COR-L47 (cell line): ENCODE results near the gene SDK2.

Experiments used
- DNase-seq: peaks from one replicate; lab custom pipeline; 2025; lab: John Stamatoyannopoulos, UW

SDK2 gene

GRCh38 chr17:73506470-73507435, 137.5 kb downstream of the SDK2 start:
- DNase-seq = peak; percentile 67

GRCh38 chr17:73503560-73503959, 140.7 kb downstream of the SDK2 start:
- DNase-seq = no peak

- no peak for DNase-seq
These were observed 143.7 kb downstream of the SDK2 start for GRCh38 chr17:73500414-73500999.

DNA sequence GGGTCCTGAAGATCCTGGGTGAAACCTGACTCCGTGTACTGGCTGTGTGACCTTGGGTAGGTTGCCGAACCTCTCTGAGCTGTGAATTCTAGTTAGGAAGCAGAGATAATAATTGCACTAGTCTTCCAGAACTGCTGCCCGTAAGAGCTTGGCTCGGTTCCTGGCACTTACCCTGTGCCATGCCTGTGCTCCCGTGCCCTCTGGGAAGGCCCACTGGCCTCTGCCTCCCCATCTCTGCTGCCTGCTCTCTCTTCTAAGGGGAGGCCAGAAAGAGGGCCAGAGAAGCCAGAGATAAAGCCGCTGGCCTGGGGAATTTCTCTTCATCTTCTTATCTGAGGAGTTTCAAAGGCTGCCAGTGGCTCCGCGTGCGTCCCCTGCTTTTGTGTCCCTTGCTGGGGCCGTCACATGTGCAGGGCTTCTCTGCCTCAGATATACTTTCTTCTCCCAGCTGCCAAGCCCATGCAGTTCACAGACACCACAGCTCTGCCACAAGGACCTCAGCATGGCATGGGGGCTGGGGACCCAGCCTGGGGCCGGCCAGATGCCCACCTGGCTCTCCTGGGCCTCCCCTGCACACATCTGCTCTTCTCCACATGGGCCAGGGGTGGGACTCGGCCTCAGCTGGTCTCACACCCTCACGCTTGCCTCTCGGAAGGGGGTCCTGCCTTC, 145.2 kb downstream of the SDK2 start:
- no peak for DNase-seq

DNA sequence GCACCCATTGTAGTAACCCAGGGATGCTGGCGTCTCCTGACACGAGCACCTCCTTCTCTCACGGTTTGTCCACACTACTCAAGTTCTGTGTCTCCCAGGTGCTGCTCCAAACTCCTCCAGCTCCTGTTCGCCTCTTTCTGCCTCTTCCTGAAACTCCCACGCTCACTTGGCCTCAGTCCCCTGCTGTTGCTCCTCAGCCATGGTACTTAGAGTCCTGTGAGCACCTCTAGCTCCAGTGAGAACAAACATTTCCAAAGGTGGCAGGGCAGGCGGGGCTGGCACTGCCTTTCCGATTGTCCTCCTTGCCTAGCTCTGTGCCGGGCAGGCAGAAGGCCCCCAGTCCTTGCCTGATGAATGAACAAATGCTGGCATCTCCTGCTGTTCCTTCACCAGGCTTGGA, 146.1 kb downstream of the SDK2 start:
- DNase-seq = no peak

GRCh38 chr17:73497721-73498120, 146.5 kb downstream of the SDK2 start:
- DNase-seq = no peak

GRCh38 chr17:73496232-73496631, 148.0 kb downstream of the SDK2 start:
- no peak for DNase-seq

- no peak for DNase-seq
These were observed 148.6 kb downstream of the SDK2 start for GRCh38 chr17:73495641-73496040.

- no peak for DNase-seq
These were observed 149.3 kb downstream of the SDK2 start for GRCh38 chr17:73494950-73495349.

GRCh38 chr17:73493956-73494926, 150.0 kb downstream of the SDK2 start:
- no peak for DNase-seq

- DNase-seq = peak; percentile 89
These were observed 151.1 kb downstream of the SDK2 start for GRCh38 chr17:73492821-73493814.

GRCh38 chr17:73492125-73492820, 152.0 kb downstream of the SDK2 start:
- no peak for DNase-seq

- DNase-seq = no peak
These were observed 152.6 kb downstream of the SDK2 start for GRCh38 chr17:73491648-73492047.

DNA sequence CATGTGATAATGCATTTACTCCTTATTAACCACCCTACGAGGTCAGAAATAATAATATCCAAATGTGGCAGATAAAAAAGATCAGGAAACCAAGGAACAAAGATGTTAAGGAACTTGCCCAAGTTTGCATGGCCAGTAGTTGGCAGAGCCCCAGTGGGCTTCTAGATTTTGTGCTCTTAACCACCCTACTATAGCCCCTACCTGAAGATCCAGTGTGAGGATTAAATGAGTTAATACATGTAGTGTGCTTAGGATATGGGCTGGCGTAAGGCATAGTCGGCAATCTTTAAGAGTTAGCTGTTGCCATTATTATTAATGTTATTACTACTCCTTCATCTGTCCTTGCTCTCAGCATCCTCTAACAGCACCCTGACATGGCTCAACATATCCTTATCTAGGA, 153.4 kb downstream of the SDK2 start:
- DNase-seq = no peak

GRCh38 chr17:73489991-73490390, 154.3 kb downstream of the SDK2 start:
- no peak for DNase-seq

DNA sequence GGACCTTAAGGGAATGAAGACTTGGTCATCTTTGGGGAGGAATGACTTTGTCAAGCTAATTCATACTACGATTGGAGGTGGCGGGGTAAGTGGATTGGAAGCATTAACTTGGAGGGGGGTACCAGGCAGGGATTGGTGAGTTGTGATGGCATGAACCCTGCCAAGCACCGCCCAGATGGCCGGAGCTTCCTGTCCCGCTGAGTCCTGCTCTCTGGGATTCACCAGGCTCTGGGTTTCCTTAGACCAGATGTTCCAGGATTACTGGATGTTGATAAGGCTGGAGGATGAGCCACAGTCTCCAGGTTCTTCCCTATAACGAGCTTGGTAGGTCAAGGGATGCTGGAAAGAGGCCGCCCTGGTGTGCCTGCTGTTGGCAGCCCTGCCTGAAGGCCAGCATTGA, 154.9 kb downstream of the SDK2 start:
- DNase-seq = no peak

GRCh38 chr17:73485130-73485529, 159.1 kb downstream of the SDK2 start:
- DNase-seq = no peak

DNA sequence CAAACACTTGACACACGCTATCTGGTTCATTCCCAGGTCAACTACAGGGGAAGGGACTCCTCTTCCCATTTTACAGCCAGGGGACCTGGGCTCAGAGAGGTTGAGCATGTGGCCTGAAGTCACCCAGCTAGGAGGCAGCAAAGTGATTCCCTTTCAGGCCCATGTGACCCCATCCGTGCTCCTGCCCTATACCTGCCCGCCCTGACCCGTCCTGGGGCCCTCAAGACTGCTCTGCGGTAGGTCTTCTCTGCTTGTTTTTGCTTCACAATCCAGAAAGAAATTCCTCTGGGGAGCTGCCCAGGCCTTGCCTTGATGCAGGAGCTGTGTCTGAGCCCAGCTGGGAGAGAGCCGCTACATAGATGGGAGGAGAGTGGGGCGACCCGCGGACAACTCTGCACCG, 161.4 kb downstream of the SDK2 start:
- DNase-seq = no peak

GRCh38 chr17:73482251-73482716, 162.0 kb downstream of the SDK2 start:
- DNase-seq = no peak

DNA sequence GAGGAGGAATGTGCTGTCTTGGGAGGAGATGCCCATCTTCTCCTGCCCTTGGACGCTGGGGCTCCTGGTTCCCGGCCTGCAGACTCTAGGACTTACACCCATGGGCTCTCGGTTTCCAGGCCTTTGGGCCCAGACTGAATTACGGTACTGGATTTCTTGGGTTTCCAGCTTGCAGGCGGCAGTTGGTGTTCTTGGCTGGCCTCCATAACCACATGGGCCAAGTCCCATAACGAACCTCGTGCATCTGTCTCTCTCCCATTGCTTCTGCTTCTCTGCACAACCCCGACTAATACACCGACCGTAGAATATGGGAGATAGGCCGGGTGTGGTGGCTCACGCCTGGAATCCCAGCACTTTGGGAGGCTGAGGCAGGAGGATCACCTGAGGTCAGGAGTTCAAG, 162.6 kb downstream of the SDK2 start:
- DNase-seq = no peak
